HG03025 (cell line): ENCODE data around the gene VAV3.

Experiments
- ATAC-seq: cut with Tn5 transposase; IDR thresholded peaks from one replicate; pipeline ENCODE4 v1.9.1; 2021; ENCODE audit warnings: mild to moderate bottlenecking, moderate library complexity; ENCODE audit not compliant: unreplicated experiment, low FRiP score

The VAV3 gene

DNA sequence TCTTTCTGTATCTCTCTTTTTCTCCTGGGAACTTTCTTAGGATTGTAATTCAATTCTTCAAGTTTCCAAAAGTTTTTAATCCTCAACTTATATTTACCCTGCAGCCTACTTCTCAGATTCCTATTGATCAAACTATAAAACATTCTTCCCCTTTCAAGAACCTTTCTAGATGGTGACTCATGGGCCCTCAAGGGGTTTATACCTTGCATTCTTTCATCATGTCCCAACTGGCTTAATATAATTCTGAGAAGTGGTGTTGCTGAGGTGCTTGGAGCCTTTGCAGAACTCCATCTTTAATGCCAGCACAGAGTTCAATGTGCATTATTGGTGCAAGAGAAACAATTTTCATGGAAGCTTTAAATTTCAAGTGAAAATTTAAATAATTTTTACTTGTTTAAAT, 273.4 kb downstream of the VAV3 start:
- ATAC-seq, result no peak

DNA sequence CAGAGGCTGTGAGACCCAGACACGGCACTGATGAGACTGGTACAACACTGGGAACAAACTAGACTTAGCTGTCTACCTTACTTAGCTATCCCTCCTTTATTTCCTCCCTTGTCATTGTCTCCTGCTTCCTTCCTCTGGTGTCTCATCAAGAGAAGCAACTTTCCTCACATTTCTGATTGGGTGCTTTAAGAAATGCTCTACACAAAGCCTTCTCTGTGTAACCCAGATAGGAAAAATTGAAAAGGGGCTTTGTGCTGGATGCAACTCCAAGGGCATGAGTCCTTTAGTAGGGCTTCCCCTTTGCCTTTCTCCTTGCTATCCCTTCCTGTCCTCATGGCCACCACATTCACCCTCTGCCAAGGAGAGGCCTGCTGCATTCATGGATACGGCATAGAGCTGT, 274.5 kb downstream of the VAV3 start:
- no peak for ATAC-seq

DNA sequence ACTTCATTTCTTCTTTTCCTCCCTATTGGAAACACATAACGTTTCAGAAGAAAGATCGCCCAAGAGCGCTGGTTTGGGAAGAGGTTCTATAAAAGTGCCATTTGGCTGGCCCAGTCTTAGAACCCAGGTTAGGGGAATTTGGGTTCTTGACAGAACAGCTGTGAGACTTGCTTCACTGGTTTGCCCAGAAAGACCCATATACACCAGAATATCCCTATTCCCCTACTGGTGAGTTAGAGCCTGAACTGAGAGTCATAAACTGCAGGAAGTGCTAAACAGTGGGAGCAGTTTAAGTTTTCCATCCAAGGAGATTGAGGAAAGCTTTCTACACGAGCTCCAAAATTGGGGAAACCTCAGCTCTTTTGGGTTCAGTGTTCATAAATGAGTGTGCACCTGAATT, 275.2 kb downstream of the VAV3 start:
- no peak for ATAC-seq

DNA sequence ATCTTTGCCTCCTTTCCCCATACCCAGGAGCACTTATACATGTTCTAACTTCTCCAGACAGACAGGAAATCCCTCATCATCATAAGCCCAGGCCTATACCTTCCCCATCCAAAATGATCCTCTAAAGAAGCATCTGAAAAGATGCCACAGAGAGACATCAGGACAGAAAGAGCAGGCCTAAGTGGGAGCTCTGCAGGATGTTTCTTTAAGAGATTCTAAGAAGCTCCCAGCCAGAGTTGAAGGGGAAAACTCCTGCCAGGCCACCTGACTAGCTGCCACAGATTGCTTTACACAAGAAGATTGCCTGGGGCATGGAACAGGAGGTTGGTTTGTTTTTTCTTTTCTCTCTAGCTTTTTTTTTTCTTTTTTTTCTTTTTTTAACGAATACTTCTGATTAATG, 275.8 kb downstream of the VAV3 start:
- ATAC-seq, result no peak

DNA sequence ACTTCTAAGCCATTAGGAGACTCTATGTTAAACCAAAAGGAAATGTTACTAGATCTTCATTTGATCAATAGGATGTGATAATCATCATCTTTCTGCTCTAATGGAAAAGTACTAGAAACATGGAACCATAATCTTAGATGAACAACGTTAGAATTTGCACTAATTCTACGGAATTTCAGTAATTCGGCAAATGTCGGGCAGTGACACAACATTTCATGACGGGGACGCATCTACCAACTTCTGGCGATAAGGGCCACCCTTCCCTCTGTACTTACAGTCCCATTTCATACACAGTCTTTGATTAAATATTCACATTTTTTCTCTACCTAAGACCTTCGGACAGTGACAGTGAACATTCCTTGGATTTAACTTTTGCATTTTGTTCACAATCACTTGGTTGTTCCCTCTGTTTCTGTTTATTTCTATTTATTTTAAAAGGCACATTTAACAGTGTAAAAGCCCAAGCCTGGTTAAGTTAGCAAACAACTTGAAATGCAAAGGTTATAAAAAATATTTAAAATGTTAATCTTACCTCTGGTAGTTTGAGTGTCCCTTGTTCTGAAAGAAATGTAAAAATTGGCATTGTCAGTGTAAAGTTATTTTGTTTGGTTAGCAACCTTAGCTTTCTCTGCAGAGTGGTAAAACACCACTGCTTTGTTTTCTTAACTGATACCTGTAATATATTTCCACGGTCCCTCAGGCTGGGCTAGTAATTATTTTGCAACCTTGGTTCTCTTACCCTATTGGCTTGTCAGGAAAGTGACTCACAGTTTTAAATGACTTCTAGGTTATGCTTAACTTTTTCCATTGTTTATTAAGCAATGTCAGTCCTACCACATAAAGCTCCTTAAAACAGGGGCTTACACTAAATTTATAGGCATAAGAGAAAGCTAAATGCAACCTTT, 276.9 kb downstream of the VAV3 start:
- no peak for ATAC-seq

DNA sequence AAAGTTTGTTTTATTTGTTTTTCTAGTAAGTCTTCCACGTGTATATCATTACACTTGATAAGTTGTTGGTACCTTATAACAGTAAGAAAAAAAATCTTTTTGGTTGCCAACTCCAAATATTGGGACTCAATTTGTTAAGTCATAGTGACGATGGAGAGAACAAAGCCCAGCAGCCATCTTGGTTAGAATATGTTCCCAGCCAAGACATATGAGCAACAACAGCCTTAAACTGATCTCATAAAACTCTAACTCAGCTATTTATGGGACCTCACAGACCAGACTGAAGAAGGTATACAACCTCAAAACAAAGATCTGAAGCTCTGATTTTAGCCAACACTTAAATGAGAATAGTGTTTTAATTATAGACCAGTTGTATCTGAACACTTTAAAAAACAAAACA, 281.3 kb downstream of the VAV3 start:
- no peak for ATAC-seq

DNA sequence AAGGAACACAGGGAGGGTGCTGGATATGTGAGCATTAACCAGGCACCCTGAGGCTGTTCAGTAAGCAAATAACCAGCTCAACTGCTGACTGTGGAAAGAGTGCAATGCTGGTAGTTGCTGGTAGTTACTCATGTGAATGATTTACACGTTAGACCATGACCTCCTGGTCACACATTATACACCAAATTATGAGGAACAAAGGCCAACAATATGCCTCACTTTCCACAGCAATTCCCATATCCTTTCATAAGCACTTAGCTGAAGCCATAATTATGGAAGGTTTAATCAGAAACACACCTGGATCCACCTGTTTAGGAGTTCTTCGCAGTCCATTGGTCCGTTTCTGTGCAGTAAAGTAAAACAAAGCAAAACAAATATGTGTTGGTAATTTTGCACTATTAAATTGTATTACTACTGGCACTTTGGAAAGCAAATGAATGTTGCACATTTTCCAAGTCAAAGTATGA, 281.8 kb downstream of the VAV3 start:
- ATAC-seq, result no peak

DNA sequence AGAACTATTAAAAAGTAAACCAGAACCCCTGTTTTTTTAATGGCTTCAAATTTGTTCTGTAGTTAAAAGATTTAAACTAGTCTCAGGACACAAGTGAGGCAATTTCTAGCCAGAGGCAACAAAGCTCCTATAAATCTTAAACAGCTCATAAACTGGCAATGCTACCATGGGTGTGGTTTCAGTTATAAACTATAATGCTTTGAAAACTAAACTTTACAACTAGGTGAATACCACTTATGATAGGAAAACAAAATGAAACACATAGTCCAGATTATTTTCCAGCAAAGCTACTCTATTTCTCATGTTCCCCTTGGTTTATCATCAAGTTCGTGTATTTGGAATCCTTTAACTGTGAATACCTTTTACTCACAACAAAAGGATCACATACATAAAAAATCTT, 282.5 kb downstream of the VAV3 start:
- ATAC-seq, result no peak

DNA sequence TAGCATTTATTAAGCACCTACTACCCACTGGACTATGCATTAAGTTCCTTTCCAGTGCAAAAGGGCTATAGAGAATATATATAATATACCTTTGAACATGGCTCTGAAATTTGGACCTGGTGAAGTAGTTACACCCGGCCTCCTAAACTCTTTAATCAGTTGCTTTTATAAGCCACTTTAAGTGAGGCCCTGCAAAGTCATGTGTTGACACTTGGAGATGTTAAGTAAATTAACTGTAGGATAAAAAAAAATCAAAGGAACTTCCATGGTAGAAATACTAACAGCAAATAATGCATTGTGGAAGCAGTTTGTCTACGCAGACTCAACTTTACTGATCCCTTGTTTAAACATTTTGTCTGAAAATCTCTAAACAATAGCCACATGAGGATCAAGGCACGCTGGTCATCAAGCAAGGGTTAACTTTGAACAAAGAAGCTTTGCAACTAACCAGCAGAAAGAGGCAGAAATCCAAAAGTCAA, 283.9 kb downstream of the VAV3 start:
- ATAC-seq, result no peak

DNA sequence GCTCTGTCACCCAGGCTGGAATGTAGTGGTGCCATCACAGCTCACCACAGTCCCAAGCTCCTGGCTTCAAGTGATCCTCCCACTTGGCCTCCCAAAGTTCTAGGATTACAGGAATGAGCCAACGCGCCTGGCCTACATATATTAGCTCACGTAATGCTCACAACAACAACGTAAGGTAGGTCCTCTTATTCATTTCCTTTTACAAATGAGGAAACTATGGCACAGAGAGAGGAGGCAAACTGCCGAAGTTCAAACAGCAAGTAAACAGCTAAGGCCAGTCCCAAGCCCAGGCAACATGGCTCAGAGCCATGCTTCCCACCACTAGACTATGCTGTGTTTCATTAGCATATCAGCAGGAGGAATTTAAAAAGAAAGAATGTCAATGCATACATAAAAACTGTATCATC, 284.4 kb downstream of the VAV3 start:
- no peak for ATAC-seq

DNA sequence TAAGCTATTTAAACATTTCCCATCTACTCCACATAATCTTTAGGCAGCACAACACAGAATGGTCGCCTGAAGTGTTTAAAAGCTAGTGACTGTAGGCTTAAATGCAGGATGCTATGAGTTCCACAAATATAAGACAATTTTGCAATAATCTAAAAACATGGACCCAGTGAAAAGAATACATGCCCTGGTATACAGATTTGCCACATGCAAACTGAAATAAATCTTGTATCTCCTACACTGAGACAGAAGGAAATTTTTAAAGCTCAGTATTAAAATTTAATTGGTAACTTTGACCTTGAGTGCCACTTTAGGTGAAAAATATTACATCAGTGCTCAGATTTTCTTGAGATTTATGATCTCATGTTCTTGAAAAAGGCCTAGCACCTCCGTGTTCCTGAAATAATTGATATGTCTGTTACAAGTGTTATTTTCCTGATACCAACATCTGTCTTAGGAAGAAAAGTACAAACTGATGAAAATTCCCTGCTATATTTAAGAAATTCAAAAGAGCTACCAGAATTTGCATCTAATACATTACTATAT, 285.5 kb downstream of the VAV3 start:
- ATAC-seq, result no peak

DNA sequence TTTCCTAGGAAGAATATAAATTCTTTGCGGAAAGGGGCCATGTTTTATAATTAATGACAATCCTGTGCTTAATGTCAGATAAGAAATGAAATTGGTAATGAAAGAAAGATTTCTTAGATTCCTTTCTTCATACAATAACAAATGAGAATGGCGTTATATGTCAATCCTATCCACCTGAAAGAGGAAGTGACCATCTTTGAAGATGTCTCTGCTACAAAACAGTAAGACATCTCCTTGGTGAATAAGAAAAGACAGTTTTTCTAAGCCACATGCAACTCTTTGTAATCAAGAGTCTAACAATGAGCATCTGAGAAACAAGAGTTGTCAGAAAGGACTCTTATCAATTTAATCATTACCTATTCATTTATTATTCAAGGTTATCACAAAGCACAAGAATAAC, 286.0 kb downstream of the VAV3 start:
- ATAC-seq, result no peak

DNA sequence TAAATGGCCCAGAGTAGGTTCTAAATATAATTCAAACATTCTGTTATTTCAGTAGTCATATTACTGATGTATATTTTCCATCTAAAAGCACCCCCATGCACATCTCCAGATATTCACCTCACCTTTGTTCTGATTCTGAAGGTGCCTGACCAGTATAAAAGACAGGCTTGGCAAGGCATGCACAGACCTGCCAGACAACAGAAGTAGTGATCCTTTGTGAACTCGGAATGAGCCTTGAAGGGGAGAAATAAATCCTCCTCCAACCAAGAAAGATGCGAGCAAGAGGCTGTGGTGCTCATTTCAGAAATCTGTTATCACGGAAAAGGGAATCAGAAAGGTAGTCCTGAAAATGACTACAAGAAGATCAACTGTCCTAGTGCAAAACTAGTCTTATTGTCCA, 287.3 kb downstream of the VAV3 start:
- ATAC-seq, result no peak

DNA sequence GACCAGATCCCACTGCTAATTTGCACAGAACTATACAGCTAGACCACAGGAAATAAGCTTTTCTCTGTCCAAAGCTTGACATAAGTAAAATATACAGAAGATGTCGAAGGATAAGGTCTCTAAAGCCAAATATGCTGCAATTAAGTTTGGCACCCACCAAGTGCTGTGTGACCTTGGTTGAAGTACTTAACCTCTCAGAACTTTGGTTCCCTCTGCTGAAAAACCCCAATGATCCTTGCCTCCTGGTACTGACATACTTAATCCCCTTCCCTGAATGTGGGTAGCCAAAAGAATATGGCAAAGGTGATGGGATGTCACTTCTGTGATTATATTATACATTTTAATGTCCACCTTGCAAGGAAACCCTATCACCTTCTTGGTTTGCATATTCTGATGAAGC, 290.5 kb downstream of the VAV3 start:
- ATAC-seq, result no peak

DNA sequence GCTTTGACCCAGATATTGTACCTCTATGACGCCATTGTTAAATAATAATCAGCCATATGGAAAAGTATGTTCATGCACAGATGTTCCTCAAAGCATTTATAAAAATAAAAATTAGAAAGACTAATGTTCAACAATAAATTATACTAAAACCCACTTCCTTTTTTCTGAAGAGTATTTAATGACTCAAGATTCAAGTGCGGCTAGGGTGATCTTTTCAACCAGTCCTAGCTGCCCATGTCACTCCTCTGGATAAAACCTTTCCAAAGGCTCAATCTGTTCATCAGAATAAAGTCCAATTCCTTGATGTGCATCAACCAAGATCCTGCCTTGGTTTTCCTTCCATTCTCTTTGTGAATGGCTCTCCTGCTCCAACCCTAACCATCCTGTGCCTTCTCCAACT, 292.0 kb downstream of the VAV3 start:
- ATAC-seq, result no peak

DNA sequence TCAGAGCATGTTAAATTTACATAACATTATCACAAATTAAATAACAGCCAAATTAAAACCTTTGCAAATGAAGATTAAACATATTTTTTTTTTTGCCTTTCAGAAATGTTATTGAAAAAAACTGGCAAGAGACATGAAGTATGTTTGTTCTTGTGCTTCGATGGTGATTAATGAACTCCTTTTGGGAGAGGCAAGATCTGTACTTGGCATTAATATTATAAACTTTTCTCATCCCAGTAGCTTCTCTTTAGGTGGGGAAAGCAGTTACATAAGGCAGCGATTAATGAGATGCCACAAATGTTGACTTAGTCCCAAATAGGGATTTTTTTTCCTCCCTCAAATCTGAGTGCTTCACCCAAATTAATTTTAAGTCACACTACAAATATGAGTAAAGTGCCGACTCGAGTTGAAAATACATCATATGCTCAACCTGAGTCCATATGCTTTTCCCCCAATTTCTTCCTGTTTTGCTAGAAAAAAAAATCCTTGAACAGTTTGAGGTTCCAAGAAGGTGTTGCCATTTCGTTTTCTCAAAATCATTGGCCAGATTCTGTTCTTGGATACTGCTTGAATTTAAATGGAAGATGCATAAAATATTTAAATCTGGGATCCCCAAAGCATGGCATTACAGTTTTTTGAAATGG, 294.5 kb downstream of the VAV3 start:
- ATAC-seq, result no peak

DNA sequence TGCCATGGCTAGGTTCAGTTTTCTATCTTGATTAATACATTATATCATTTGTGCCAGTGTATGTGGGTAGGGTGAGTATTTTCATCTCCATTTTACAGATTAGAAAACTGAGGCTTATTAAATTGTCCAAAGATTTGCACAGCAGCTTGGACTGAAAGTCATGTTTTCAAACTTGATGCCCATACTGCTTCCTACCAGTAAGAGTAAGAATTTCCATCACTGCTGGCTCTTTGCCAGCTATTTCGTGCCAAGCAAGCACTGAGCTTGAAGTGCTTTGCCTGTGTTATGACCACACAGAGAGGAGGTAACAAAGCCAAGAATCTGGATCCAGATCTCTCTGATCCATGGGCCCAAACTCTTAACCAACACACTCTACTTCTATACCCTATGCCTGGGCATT, 295.0 kb downstream of the VAV3 start:
- ATAC-seq, result no peak

DNA sequence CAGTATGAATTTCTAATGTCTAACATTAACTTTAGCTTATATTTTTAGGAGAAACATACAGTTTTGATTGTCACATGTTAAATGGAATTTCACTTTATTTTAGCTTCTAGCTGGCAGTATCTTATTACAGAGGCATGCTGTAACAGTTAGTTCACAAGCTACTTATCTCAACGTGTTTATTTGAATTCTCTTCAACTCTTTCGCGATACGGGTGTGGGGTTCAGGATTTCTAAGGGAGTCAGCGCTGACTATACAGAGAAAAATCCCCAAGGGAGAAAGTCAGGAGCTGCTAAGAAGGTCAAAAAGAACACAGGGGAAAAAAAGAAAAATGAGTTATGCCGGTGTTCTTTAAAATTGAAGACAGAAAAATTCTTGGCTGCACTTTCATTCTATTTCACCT, 296.2 kb downstream of the VAV3 start:
- ATAC-seq, result no peak

DNA sequence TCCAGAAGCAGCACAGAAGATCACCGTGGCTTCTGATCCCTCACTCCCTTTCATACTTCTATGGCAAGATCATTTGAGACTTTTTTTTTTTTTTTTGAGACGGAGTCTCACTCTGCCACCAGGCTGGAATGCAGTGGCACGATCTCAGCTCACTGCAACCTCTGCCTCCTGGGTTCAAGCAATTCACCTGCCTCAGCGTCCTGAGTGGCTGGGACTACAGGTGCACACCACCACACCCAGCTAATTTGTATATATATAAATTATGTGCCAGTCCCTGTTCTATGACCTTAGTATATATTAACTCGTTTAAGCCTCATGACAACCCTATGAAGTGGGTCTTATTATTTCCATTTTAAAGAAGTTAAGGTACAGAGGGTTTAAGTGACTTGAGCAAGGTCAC, 298.5 kb downstream of the VAV3 start:
- ATAC-seq, result no peak

DNA sequence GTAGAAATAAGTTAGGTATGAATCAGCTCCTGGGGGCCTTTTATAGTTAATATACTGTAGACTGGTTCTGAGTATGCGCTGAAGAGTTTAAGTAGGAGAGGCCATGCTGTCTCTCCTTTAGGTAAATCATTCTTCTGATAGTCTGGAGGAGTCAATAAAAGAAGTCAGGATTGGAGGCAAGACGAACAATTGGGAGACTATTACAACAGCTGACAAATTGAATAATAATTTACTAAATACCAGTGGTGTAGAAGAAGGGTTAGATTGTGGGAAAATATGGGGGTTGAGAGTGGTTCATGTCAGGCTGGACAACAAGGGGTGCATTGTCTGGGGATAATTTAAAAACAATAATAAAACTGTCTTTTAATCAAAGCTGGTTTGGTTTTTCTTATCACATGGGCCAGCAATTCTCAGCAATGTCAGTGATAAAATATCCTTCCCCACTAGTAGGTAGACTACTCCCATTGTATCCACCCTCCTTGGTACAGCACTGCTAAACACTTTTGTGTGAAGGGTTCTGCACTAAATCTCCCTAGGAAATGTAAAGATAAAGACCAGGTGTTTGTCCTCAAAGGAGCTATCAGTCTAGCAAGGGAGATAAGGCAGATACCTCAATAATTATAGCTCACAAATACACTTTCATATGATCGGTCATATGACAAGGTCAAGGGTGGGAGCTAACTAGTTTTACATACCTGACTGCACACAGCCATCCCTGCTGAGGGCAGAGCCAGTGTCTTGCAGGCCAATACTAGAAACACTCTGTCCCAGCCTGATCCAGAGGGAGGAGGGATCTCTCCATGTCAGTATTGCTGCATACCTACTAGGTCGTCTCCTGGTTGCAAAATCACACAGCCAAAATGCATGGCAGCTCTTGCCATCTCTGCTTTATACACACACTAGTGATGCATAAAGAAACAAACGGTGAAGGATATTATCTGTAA, 299.7 kb downstream of the VAV3 start:
- ATAC-seq, result no peak

DNA sequence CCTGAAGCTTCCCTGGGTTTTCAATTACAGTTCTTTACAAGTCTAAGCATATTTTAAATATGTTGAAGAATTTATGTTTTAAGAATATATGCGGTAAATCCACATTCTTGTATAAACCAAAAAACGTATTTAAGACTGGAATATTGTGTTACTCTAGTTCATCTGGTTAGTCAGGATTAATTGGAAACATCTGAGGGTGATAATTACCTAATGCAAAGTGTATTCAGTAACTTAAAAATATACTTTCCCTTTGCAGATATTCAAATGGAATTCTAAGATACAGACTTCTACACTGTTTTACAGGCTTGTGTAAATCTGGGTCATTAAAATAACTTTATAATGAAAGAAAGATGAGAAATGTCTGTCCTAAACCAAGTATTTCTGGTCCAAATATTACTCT, 302.0 kb downstream of the VAV3 start:
- no peak for ATAC-seq
